Esophagus (tissue), 2 donors: ENCODE results near the gene OBI1. TPM values are rescaled to one million over a fixed set of nuclear protein-coding genes. Genes with fewer than 3 reads are reported as not detected.

Source experiments
- H3K27ac ChIP-seq, 2 donors: one replicate each; pipeline ENCODE4 v1.5.1; 2013; ENCODE audit warnings: low read depth in 2 of 2, mild to moderate bottlenecking in 2 of 2, inconsistent platforms in 1 of 2, low read length in 1 of 2, moderate library complexity in 1 of 2
- H3K27me3 ChIP-seq, 2 donors: one replicate each; pipeline ENCODE4 v1.6.1; 2013; ENCODE audit warnings: low read length in 2 of 2, control low read depth in 1 of 2, mild to moderate bottlenecking in 1 of 2; ENCODE audit not compliant: insufficient read depth in 2 of 2, control insufficient read depth in 1 of 2
- H3K36me3 ChIP-seq, 2 donors: one replicate each; pipeline ENCODE4 v1.6.1; 2013; ENCODE audit warnings: low read length in 1 of 2; ENCODE audit not compliant: control insufficient read depth in 2 of 2, insufficient read depth in 2 of 2
- H3K4me1 ChIP-seq, 2 donors: one replicate each; pipeline ENCODE4 v1.6.1; 2013; ENCODE audit warnings: low read length in 1 of 2; ENCODE audit not compliant: control insufficient read depth in 2 of 2, insufficient read depth in 2 of 2
- H3K4me3 ChIP-seq, 2 donors: one replicate each; pipeline ENCODE4 v1.5.1; 2013; ENCODE audit warnings: low read length in 2 of 2, mild to moderate bottlenecking in 2 of 2, low read depth in 1 of 2, moderate library complexity in 1 of 2
- H3K9me3 ChIP-seq, 2 donors: one replicate each; pipeline ENCODE4 v1.6.1; 2013; ENCODE audit warnings: mild to moderate bottlenecking in 2 of 2, low read depth in 1 of 2, low read length in 1 of 2, moderate library complexity in 1 of 2; ENCODE audit not compliant: control insufficient read depth in 2 of 2, insufficient read depth in 1 of 2
- WGBS, 2 donors: extraction: QIAGEN DNeasy Blood & Tissue Kit; methylation state at CpG; one replicate each; pipeline ENCODE4 v1.1.7; 2013; 5-methylcytosine and 5-hydroxymethylcytosine counted together
- polyA plus RNA-seq, 2 donors: library from polyadenylated mRNA; stranded (reverse); fragments of 200-250 nt; gene quantifications; one replicate each; pipeline ENCODE4 v1.2.3, GENCODE V29; 2013
- donor health status: healthy with polysubstance abuse.
- donor health status: Bipolar disorder and iron deficiency.

OBI1 gene
- polyA plus RNA-seq, 2 donors: 1.2 to 3.3 TPM

- H3K4me1 ChIP-seq: peaks cover 8 to 22% of the 10 kb centered on the region in 2 donors
- H3K4me3 ChIP-seq: no peak overlapping the region
- H3K36me3 ChIP-seq: no peaks in the 10 kb centered on the region
- no peak overlapping the region for H3K27ac ChIP-seq
- H3K9me3 ChIP-seq: peaks cover 2 to 11% of the 10 kb centered on the region in 2 donors
- H3K27me3 ChIP-seq: peaks cover 7 to 73% of the 10 kb centered on the region in 2 donors
- WGBS, 2 donors: 18 to 28% methylated on average over 13 of the region's 13 CpGs
These were observed 58.6 kb downstream of the OBI1 start for GRCh38 chr13:78600280-78600883.

GRCh38 chr13:78599645-78600279 lies 59.2 kb downstream of the OBI1 start:
- peaks cover under 1 to 70% of the 10 kb centered on the region in 2 donors for H3K27me3 ChIP-seq
- no peak overlapping the region for H3K4me3 ChIP-seq
- H3K9me3 ChIP-seq: peaks cover 2 to 8% of the 10 kb centered on the region in 2 donors
- H3K36me3 ChIP-seq: no peaks in the 10 kb centered on the region
- H3K4me1 ChIP-seq: peaks cover 8 to 22% of the 10 kb centered on the region in 2 donors
- H3K27ac ChIP-seq: no peak overlapping the region
- WGBS, 2 donors: 19 to 23% methylated on average over 6 of the region's 6 CpGs

- Histone ChIP-seq H3K4me1 (peaks cover 8 to 22% of the 10 kb centered on the region in 2 donors), H3K27ac (no peak overlapping the region), H3K9me3 (peaks cover 2 to 8% of the 10 kb centered on the region in 2 donors), H3K27me3 (peaks cover 2 to 71% of the 10 kb centered on the region in 2 donors), H3K36me3 (no peaks in the 10 kb centered on the region), H3K4me3 (no peak overlapping the region)
- 22 to 24% methylated on average over 5 of the region's 5 CpGs for WGBS, 2 donors
These were observed 59.9 kb downstream of the OBI1 start for GRCh38 chr13:78598966-78599644.

- H3K4me1 ChIP-seq: peaks cover 8 to 19% of the 10 kb centered on the region in 2 donors
- no peak overlapping the region for H3K27ac ChIP-seq
- peaks cover 2 to 8% of the 10 kb centered on the region in 2 donors for H3K9me3 ChIP-seq
- no peaks in the 10 kb centered on the region for H3K36me3 ChIP-seq
- H3K27me3 ChIP-seq: peaks cover 6 to 72% of the 10 kb centered on the region in 2 donors
- H3K4me3 ChIP-seq: no peak overlapping the region
- 13 to 15% methylated on average over 3 of the region's 3 CpGs for WGBS, 2 donors
These were observed 60.7 kb downstream of the OBI1 start for GRCh38 chr13:78598116-78598781.

- no peaks in the 10 kb centered on the region for H3K36me3 ChIP-seq
- no peak overlapping the region for H3K27ac ChIP-seq
- no peak overlapping the region for H3K4me3 ChIP-seq
- 18 to 27% methylated on average over 7 of the region's 7 CpGs for WGBS, 2 donors
- H3K9me3 ChIP-seq: peaks cover 2 to 8% of the 10 kb centered on the region in 2 donors
- H3K4me1 ChIP-seq: peaks cover 5 to 13% of the 10 kb centered on the region in 2 donors
- peaks cover 6 to 65% of the 10 kb centered on the region in 2 donors for H3K27me3 ChIP-seq
These were observed 61.4 kb downstream of the OBI1 start for GRCh38 chr13:78597602-78597932.

- H3K27me3 ChIP-seq: peaks cover 6 to 59% of the 10 kb centered on the region in 2 donors
- peaks cover 5 to 9% of the 10 kb centered on the region in 2 donors for H3K4me1 ChIP-seq
- peaks cover 2 to 4% of the 10 kb centered on the region in 2 donors for H3K9me3 ChIP-seq
- 13 to 16% methylated on average over 50 of the region's 50 CpGs for WGBS, 2 donors
- H3K4me3 ChIP-seq: no peak overlapping the region
- H3K27ac ChIP-seq: no peak overlapping the region
- H3K36me3 ChIP-seq: no peaks in the 10 kb centered on the region
These were observed 62.0 kb downstream of the OBI1 start for GRCh38 chr13:78596736-78597601.

GRCh38 chr13:78596399-78596735 lies 62.6 kb downstream of the OBI1 start:
- peaks cover 2 to 4% of the 10 kb centered on the region in 2 donors for H3K9me3 ChIP-seq
- H3K27me3 ChIP-seq: peaks cover 6 to 54% of the 10 kb centered on the region in 2 donors
- 6 to 9% methylated on average over 22 of the region's 22 CpGs for WGBS, 2 donors
- H3K4me3 ChIP-seq: no peak overlapping the region
- H3K27ac ChIP-seq: no peak overlapping the region
- H3K36me3 ChIP-seq: no peaks in the 10 kb centered on the region
- H3K4me1 ChIP-seq: peaks cover 0 to 5% of the 10 kb centered on the region in 2 donors

- Histone ChIP-seq H3K27ac (no peak overlapping the region), H3K9me3 (peaks cover 2 to 4% of the 10 kb centered on the region in 2 donors), H3K36me3 (no peaks in the 10 kb centered on the region), H3K4me3 (no peak overlapping the region), H3K4me1 (peaks cover 0 to 4% of the 10 kb centered on the region in 2 donors), H3K27me3 (peaks cover 6 to 48% of the 10 kb centered on the region in 2 donors)
- WGBS, 2 donors: 11 to 12% methylated on average over 63 to 65 of the region's 65 CpGs
These were observed 63.2 kb downstream of the OBI1 start for GRCh38 chr13:78595495-78596398.
